ENCODE data around the gene LRRC4. TPM values are rescaled to one million over a fixed set of nuclear protein-coding genes. Genes with fewer than 3 reads are reported as not detected.

LRRC4 gene
- total RNA-seq, 2 donors from 2014 or later: 1.5 TPM

DNA sequence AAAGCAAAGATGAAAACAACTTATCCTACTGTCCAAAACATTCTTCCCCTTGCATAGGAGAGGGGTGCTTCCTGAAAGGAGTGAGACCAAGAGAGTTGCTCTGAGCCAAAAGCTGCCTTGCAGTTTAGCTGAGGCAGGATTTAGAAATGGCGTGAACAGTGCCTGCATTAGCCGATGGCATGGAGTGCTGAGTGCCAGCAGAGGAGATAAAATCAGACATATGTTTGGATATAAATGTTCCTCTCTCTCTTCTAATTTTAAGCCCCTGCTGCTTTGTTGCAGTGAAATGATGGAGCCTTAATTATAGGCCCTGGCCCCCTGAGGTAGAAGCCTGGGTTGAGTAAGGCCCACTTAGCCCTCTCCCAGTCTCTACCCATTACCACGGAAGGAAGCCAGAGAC lies 7.1 kb downstream of the LRRC4 start:
- H3K4me1 Mint-ChIP-seq: peaks cover 12% of the 10 kb centered on the region
- H3K4me3 Mint-ChIP-seq: no peak overlapping the region
- H3K9me3 ChIP-seq (ENCODE audit: control insufficient read depth, low read length): no peaks in the 10 kb centered on the region
- H3K4me3 ChIP-seq (ENCODE audit: low read length): no peak overlapping the region
- H3K27me3 Mint-ChIP-seq (ENCODE audit: insufficient read depth): peaks cover 7% of the 10 kb centered on the region
- WGBS, 2 experiments (ENCODE audit: insufficient coverage in 1 of 2, insufficient read length in 1 of 2): 85 to 91% methylated on average over 3 of the region's 3 CpGs
- H3K27ac Mint-ChIP-seq: no peak overlapping the region
- H3K36me3 ChIP-seq (ENCODE audit: control insufficient read depth, insufficient read depth, low read length): peaks cover 47% of the 10 kb centered on the region
- peaks cover 7% of the 10 kb centered on the region for H3K4me1 ChIP-seq (ENCODE audit: control insufficient read depth, insufficient read depth, low read length)
- no peak overlapping the region for H3K27ac ChIP-seq (ENCODE audit: low read depth, low read length)
- no peaks in the 10 kb centered on the region for H3K27me3 ChIP-seq (ENCODE audit: control insufficient read depth, insufficient read depth, low read length, poor library complexity, severe bottlenecking)
- no peak overlapping the region for H3K9ac ChIP-seq (ENCODE audit: extremely low read depth, low read length, poor library complexity, severe bottlenecking)
- H3K9me3 Mint-ChIP-seq: no peaks in the 10 kb centered on the region
- DNase-seq: no peak
- TF ChIP-seq, protein P1, sequence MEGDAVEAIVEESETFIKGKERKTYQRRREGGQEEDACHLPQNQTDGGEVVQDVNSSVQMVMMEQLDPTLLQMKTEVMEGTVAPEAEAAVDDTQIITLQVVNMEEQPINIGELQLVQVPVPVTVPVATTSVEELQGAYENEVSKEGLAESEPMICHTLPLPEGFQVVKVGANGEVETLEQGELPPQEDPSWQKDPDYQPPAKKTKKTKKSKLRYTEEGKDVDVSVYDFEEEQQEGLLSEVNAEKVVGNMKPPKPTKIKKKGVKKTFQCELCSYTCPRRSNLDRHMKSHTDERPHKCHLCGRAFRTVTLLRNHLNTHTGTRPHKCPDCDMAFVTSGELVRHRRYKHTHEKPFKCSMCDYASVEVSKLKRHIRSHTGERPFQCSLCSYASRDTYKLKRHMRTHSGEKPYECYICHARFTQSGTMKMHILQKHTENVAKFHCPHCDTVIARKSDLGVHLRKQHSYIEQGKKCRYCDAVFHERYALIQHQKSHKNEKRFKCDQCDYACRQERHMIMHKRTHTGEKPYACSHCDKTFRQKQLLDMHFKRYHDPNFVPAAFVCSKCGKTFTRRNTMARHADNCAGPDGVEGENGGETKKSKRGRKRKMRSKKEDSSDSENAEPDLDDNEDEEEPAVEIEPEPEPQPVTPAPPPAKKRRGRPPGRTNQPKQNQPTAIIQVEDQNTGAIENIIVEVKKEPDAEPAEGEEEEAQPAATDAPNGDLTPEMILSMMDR (conservative IDR thresholded peaks at IDR 0.05): no peak
- peaks cover 20% of the 10 kb centered on the region for H3K36me3 Mint-ChIP-seq (ENCODE audit: low read depth)

DNA sequence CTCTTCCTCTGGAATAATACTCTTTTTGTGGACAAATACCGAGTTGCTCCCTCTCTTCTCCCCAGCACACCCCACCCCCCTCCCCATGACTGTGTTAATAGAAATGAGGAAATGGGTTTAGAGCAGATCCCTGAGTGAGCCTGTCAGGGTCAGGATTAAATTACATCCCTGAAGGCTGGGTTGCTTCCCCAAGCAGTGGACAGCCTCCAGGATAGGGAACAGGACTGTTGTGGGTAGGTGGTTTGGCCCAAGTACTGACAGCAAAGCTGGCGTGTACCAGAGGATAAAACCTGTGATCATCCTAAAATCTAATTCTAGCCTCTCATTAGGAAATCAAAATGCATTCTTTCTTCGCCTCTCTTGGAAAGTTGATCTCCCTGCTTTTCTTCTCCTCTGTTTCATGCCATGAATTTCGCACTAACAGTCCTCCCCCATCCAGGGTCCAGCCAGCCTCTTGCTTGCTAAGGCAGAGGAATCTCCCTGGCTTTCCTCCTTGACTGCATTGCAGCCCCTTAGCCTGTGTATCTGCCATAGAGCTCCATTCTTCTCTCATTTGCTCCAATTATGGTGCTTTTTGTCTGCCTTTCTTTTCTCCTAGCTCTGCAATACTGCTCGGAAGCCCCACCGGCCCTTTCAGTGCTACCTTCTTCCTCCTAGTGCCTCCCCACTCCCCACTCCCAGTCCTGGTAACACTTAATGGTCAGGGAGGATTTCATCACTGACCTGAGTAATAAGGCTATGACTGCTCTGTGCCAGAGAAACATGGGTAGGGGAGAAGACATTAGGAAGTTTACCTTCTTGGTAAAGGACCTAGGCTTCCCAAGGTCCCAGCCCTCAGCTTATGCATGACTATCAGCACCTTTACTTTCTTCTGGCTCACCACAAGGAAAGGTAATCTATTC lies 8.4 kb downstream of the LRRC4 start:
- WGBS, 2 experiments (ENCODE audit: insufficient coverage in 1 of 2, insufficient read length in 1 of 2): 90 to 92% methylated on average over 3 to 6 of the region's 6 CpGs
- peaks cover 44% of the 10 kb centered on the region for H3K36me3 ChIP-seq (ENCODE audit: control insufficient read depth, insufficient read depth, low read length)
- DNase-seq: no peak
- no peak overlapping the region for H3K4me3 Mint-ChIP-seq
- H3K27me3 Mint-ChIP-seq (ENCODE audit: insufficient read depth): no peaks in the 10 kb centered on the region
- peaks cover 13% of the 10 kb centered on the region for H3K36me3 Mint-ChIP-seq (ENCODE audit: low read depth)
- TF ChIP-seq, protein P1 (conservative IDR thresholded peaks at IDR 0.05): no peak
- H3K4me1 ChIP-seq (ENCODE audit: control insufficient read depth, insufficient read depth, low read length): peaks cover 7% of the 10 kb centered on the region
- H3K4me1 Mint-ChIP-seq: peaks cover 16% of the 10 kb centered on the region
- H3K4me3 ChIP-seq (ENCODE audit: low read length): no peak overlapping the region
- H3K27ac ChIP-seq (ENCODE audit: low read depth, low read length): no peak overlapping the region
- no peaks in the 10 kb centered on the region for H3K9me3 ChIP-seq (ENCODE audit: control insufficient read depth, low read length)
- H3K9ac ChIP-seq (ENCODE audit: extremely low read depth, low read length, poor library complexity, severe bottlenecking): no peak overlapping the region
- H3K9me3 Mint-ChIP-seq: no peaks in the 10 kb centered on the region
- no peak overlapping the region for H3K27ac Mint-ChIP-seq
- no peaks in the 10 kb centered on the region for H3K27me3 ChIP-seq (ENCODE audit: control insufficient read depth, insufficient read depth, low read length, poor library complexity, severe bottlenecking)

DNA sequence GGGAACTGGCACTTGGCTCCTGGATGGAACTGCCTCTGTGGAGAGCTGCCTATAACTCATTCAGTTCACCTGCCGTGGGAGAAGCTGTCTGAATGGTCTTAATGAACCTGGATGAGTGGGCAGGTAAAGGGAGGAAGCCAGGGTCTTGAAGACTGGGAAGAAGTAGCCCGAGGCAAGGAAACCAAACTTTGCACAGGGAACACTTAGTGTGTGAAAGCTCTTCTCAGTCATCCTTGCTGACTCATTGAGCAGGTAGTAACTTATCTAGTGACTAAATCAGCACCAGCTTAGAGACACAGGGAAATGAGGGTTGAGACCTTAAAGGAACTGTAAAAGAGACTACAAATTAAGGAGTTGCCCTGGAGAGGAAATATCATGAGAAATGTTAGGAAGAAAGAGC lies 9.9 kb downstream of the LRRC4 start:
- 73 to 94% methylated on average over 1 to 2 of the region's 2 CpGs for WGBS, 2 experiments (ENCODE audit: insufficient coverage in 1 of 2, insufficient read length in 1 of 2)
- TF ChIP-seq, protein P1 (conservative IDR thresholded peaks at IDR 0.05): no peak
- Histone ChIP-seq H3K27me3 (ENCODE audit: control insufficient read depth, insufficient read depth, low read length, poor library complexity, severe bottlenecking) (no peaks in the 10 kb centered on the region), H3K9me3 (ENCODE audit: control insufficient read depth, low read length) (no peaks in the 10 kb centered on the region), H3K4me3 (ENCODE audit: low read length) (no peak overlapping the region), H3K9ac (ENCODE audit: extremely low read depth, low read length, poor library complexity, severe bottlenecking) (no peak overlapping the region), H3K4me1 (ENCODE audit: control insufficient read depth, insufficient read depth, low read length) (peaks cover 7% of the 10 kb centered on the region), H3K27ac (ENCODE audit: low read depth, low read length) (no peak overlapping the region), H3K36me3 (ENCODE audit: control insufficient read depth, insufficient read depth, low read length) (peaks cover 49% of the 10 kb centered on the region)
- H3K27me3 Mint-ChIP-seq (ENCODE audit: insufficient read depth): no peaks in the 10 kb centered on the region
- no peak for DNase-seq
- H3K9me3 Mint-ChIP-seq: no peaks in the 10 kb centered on the region
- no peak overlapping the region for H3K27ac Mint-ChIP-seq
- peaks cover 13% of the 10 kb centered on the region for H3K36me3 Mint-ChIP-seq (ENCODE audit: low read depth)
- peaks cover 16% of the 10 kb centered on the region for H3K4me1 Mint-ChIP-seq
- no peak overlapping the region for H3K4me3 Mint-ChIP-seq
